ENCODE results near the gene PEAK1.
A peak's percentile ranks its signal among the peaks of the same experiment; 100 is the strongest.

PEAK1 gene

DNA sequence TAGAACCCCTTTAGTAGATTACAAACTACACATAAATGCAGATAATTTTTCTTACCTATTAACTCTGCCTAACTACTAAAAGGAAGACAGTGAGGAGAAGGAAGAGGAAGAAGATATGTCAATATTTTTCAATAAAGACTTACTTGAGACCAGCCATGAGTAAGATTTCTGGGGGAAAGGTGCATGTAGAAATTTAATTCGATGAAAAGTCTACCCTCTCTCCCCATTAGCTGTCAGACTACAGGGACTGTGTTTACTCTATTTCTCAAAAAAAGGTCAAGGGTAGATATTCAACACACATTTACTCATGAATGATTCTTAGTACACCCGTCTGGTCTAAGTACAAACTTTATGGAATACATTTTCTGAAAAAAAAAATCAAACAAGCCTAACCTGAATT is 355.8 kb downstream of the PEAK1 start:
- DNase-seq (ENCODE audit: low read depth) = no peak
- TF ChIP-seq, protein P1, sequence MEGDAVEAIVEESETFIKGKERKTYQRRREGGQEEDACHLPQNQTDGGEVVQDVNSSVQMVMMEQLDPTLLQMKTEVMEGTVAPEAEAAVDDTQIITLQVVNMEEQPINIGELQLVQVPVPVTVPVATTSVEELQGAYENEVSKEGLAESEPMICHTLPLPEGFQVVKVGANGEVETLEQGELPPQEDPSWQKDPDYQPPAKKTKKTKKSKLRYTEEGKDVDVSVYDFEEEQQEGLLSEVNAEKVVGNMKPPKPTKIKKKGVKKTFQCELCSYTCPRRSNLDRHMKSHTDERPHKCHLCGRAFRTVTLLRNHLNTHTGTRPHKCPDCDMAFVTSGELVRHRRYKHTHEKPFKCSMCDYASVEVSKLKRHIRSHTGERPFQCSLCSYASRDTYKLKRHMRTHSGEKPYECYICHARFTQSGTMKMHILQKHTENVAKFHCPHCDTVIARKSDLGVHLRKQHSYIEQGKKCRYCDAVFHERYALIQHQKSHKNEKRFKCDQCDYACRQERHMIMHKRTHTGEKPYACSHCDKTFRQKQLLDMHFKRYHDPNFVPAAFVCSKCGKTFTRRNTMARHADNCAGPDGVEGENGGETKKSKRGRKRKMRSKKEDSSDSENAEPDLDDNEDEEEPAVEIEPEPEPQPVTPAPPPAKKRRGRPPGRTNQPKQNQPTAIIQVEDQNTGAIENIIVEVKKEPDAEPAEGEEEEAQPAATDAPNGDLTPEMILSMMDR (conservative IDR thresholded peaks at IDR 0.05; ENCODE audit: low read length) = no peak
- no peak overlapping the region for H3K4me3 ChIP-seq (ENCODE audit: low read length)

DNA sequence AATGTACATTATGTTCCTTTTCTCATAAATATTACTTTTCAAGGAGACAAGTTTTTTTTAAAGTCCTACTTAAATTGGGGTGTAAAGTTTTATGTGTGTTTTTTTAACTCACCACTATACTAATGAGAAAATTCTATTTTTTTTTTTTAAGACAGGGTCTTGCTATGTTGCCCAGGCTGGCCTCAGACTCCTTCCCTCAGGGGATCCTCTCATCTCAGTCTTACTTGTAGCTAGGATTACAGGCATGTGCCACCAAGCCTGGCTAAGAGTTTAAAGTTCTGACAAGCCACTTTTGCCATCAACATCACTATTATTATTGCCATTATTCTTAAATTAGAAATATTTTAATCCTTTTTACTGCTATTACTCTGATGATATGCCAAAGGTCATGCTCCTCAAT is 356.7 kb downstream of the PEAK1 start:
- TF ChIP-seq, protein P1 (conservative IDR thresholded peaks at IDR 0.05; ENCODE audit: low read length) = no peak
- H3K4me3 ChIP-seq (ENCODE audit: low read length) = no peak overlapping the region
- DNase-seq (ENCODE audit: low read depth) = no peak

DNA sequence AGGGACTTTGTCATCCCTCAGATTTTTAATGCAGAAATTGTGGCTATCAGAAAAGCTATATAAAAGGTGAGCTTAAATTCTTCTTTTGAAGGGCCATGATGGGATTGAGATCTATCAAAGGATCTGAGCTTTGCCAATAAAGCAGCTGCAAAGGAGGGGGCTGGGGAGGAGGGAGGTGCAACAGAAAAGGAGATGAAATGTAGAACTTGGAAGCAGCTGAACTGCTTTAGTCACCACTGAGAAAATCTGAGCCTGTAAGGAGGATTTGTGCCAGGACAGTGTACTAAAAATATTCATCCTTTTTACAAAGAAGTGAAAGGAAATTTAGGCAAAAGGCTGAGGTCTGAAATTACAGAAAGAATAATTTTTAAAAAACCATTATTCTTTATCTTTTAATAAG is 359.4 kb downstream of the PEAK1 start:
- TF ChIP-seq, protein P1 (conservative IDR thresholded peaks at IDR 0.05; ENCODE audit: low read length) = no peak
- H3K4me3 ChIP-seq (ENCODE audit: low read length) = no peak overlapping the region; the same call in 1 of the 2 replicates
- DNase-seq (ENCODE audit: low read depth) = peak; percentile 56

DNA sequence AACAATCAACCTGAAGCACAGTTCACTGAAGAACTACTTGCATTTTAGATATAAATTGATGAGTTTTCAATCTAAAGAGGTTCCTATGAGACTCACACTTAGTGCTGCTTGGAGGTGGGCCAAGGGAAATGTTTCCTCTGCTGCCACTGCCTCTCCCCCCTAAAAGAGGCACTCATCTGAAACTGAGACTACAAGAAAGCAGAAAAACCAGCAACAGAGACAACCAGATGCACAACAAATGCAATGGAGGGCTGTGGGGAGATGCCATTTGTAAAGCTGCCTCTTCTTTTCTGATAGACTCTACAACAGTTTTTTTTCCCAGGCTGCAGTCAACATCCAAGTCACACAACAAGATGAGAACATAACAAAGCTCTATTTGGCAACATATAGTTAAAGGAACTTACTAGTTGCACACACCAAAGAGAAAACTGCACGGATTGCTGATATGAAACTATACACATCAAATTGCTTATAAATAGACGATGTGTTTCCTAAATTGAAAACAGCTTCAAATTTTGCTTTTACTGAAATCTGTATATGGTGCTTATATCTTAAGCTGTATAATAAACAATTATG is 360.0 kb downstream of the PEAK1 start:
- TF ChIP-seq, protein P1 (conservative IDR thresholded peaks at IDR 0.05; ENCODE audit: low read length) = no peak
- no peak overlapping the region for H3K4me3 ChIP-seq (ENCODE audit: low read length)
- no peak for DNase-seq (ENCODE audit: low read depth)

DNA sequence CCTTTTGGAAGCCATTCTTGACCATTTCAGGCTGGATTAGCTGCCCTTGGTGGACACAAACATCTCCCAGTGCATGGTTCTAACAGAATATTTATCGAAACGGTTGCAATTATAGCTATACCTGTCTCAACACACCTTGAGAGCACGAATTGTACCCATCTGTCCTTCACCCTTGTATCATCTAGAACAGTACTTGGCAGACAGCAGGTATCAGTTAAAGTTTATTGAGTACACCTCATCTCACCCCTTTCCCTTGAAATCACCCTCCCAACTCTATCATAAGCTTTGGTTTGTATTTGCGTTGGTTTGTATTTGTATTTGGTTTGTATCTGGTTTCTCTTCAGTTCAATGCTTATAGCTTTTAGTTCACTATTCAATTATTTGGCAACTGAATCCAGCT is 361.4 kb downstream of the PEAK1 start:
- H3K4me3 ChIP-seq (ENCODE audit: low read length) = no peak overlapping the region
- DNase-seq (ENCODE audit: low read depth) = no peak
- TF ChIP-seq, protein P1 (conservative IDR thresholded peaks at IDR 0.05; ENCODE audit: low read length) = no peak

DNA sequence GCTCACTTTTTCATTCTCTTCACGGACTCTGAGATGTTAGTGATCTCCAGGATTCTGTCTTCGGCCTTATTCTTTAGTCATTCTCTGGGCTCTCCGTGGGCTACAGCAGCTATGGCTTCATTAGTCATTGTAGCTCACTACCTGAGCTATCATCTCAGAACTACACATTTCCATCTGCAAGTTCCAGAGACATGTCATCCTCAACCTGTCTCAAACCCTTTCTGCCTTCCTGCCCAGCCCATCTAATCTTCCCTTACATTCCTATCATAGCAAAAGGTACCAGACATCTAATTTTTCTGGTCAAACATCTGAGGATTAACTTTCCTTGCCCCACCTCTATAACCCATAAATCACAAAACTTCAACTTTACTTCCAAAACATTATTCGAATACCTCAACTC is 362.2 kb downstream of the PEAK1 start:
- H3K4me3 ChIP-seq (ENCODE audit: low read length) = no peak overlapping the region
- TF ChIP-seq, protein P1 (conservative IDR thresholded peaks at IDR 0.05; ENCODE audit: low read length) = no peak
- DNase-seq (ENCODE audit: low read depth) = peak; percentile 27

DNA sequence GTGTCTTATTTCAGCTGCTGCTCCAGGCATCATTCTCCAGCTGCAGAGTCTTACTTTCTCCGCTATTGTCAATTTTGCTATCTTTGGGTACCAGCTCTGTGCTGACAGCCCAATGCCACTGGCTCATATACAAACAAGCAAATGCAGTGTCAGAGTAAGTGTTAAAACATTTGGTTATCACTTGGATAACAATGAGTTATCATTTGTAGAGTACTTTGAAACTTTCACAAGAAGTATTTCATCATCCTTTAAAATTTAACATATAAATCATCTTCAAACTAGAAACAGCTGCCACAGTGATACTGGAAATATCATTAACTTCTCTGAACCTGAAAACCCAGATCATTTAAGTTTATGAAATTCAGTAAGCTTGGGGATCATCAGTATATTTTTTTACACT is 362.8 kb downstream of the PEAK1 start:
- DNase-seq (ENCODE audit: low read depth) = peak; percentile 11
- TF ChIP-seq, protein P1 (conservative IDR thresholded peaks at IDR 0.05; ENCODE audit: low read length) = no peak
- H3K4me3 ChIP-seq (ENCODE audit: low read length) = no peak overlapping the region

All from AG10803 (cell line).